GM23338 (cell line): ENCODE results near the gene TCP10L. TPM values are rescaled to one million over a fixed set of nuclear protein-coding genes. Genes with fewer than 3 reads are reported as not detected.

Source experiments
- ATAC-seq: fragments of 200-7000 bp; cut with Tn5 transposase; 3 replicates; pipeline ENCODE4 v1.9.1; 2020
- DNase-seq: peaks from one replicate; pipeline ENCODE4 v3.0.0-alpha.2; 2015; ENCODE audit warnings: low spot score
- H2AFZ ChIP-seq: fragments of 200-600 bp; sonication (generic); 2 replicates; pipeline ENCODE4 v1.8.0; 2016; ENCODE audit warnings: antibody characterized with exemption, mild to moderate bottlenecking, moderate library complexity
- H3F3A ChIP-seq: fragments of 200-600 bp; sonication (generic); replicated peaks from 2 replicates; pipeline ENCODE4 v1.8.0; 2017; ENCODE audit warnings: antibody characterized with exemption, mixed run types, low read depth
- H3K27ac ChIP-seq: fragments of 200-600 bp; sonication (generic); 2 replicates; pipeline ENCODE4 v1.6.1; 2016; ENCODE audit warnings: low read depth
- H3K27me3 ChIP-seq: fragments of 200-600 bp; sonication (generic); 2 replicates; pipeline ENCODE4 v1.8.0; 2016; ENCODE audit warnings: mild to moderate bottlenecking, mixed run types, moderate library complexity; ENCODE audit not compliant: insufficient read depth
- H3K36me3 ChIP-seq: fragments of 200-600 bp; sonication (generic); 2 replicates; pipeline ENCODE4 v1.8.0; 2016; ENCODE audit warnings: mild to moderate bottlenecking; ENCODE audit not compliant: insufficient read depth
- H3K4me1 ChIP-seq: fragments of 200-600 bp; sonication (generic); 2 replicates; pipeline ENCODE4 v1.8.0; 2016; ENCODE audit warnings: mild to moderate bottlenecking, moderate library complexity; ENCODE audit not compliant: insufficient read depth
- H3K4me2 ChIP-seq: fragments of 200-600 bp; sonication (generic); 2 replicates; pipeline ENCODE4 v1.7.1; 2017; ENCODE audit warnings: mixed run types
- H3K4me3 ChIP-seq: fragments of 200-600 bp; sonication (generic); 2 replicates; pipeline ENCODE4 v1.6.1; 2016; ENCODE audit warnings: mixed run types
- H3K79me2 ChIP-seq: fragments of 200-600 bp; sonication (generic); replicated peaks from 2 replicates; pipeline ENCODE4 v1.8.0; 2017; ENCODE audit warnings: mild to moderate bottlenecking; ENCODE audit not compliant: insufficient read depth
- H3K9me2 ChIP-seq: fragments of 200-600 bp; sonication (generic); 2 replicates; pipeline ENCODE4 v1.8.0; 2017; ENCODE audit not compliant: insufficient read depth
- H4K20me1 ChIP-seq: fragments of 200-600 bp; sonication (generic); replicated peaks from 2 replicates; pipeline ENCODE4 v1.8.0; 2017; ENCODE audit warnings: mild to moderate bottlenecking; ENCODE audit not compliant: insufficient read depth
- H3K27ac Mint-ChIP-seq: 2 replicates; pipeline ENCODE4 v1.8.0; 2020; ENCODE audit warnings: inconsistent platforms, mild to moderate bottlenecking, moderate library complexity, mixed read lengths
- H3K27me3 Mint-ChIP-seq: 3 replicates; pipeline ENCODE4 v1.8.0; 2022; ENCODE audit warnings: low read depth, mild to moderate bottlenecking, moderate library complexity, mixed read lengths, inconsistent platforms; ENCODE audit not compliant: insufficient read depth, poor library complexity
- H3K36me3 Mint-ChIP-seq: 3 replicates; pipeline ENCODE4 v1.8.0; 2021; ENCODE audit warnings: low read depth, mild to moderate bottlenecking, inconsistent platforms, moderate library complexity, mixed read lengths
- H3K4me1 Mint-ChIP-seq: 3 replicates; pipeline ENCODE4 v1.8.0; 2020; ENCODE audit warnings: mild to moderate bottlenecking, inconsistent platforms, mixed read lengths
- H3K4me3 Mint-ChIP-seq: 3 replicates; pipeline ENCODE4 v1.8.0; 2021; ENCODE audit warnings: moderate library complexity, mild to moderate bottlenecking, inconsistent platforms, mixed read lengths
- H3K9me3 Mint-ChIP-seq: 3 replicates; pipeline ENCODE4 v1.8.0; 2020; ENCODE audit warnings: moderate library complexity, mild to moderate bottlenecking, inconsistent platforms, mixed read lengths
- ETS1 ChIP-seq: IDR thresholded peaks from 2 replicates; pipeline ENCODE4 v1.6.1; 2016; ENCODE audit warnings: antibody characterized with exemption
- EZH2phosphoT487 ChIP-seq: fragments of 200-600 bp; sonication (generic); IDR thresholded peaks from one replicate; pipeline ENCODE4 v1.8.1; 2018; ENCODE audit warnings: antibody characterized with exemption; ENCODE audit not compliant: unreplicated experiment
- JUNB ChIP-seq: IDR thresholded peaks from one replicate; pipeline ENCODE4 v1.6.1; 2016; ENCODE audit warnings: antibody characterized with exemption; ENCODE audit not compliant: unreplicated experiment
- NANOG ChIP-seq: IDR thresholded peaks from 2 replicates; pipeline ENCODE4 v1.6.1; 2016; ENCODE audit warnings: antibody characterized with exemption, borderline replicate concordance
- POLR2AphosphoS5 ChIP-seq: IDR thresholded peaks from 2 replicates; pipeline ENCODE4 v1.6.1; 2016; ENCODE audit warnings: antibody characterized with exemption, low read depth
- REST ChIP-seq: IDR thresholded peaks from one replicate; pipeline ENCODE4 v1.6.1; 2018; ENCODE audit warnings: antibody characterized with exemption; ENCODE audit not compliant: unreplicated experiment
- STAT1 ChIP-seq: IDR thresholded peaks from one replicate; pipeline ENCODE4 v1.6.1; 2016; ENCODE audit warnings: antibody characterized with exemption; ENCODE audit not compliant: unreplicated experiment
- ZNF114 ChIP-seq: fragments of 250-450 bp; sonication (Bioruptor Pico); IDR thresholded peaks from 2 replicates; pipeline ENCODE4 v1.5.0; 2020; ENCODE audit warnings: mild to moderate bottlenecking, moderate library complexity
- ZNF331 ChIP-seq: fragments of 250-450 bp; sonication (Bioruptor Pico); IDR thresholded peaks from 2 replicates; pipeline ENCODE4 v1.5.0; 2020; ENCODE audit warnings: low read depth, mild to moderate bottlenecking, moderate library complexity
- ZNF462 ChIP-seq: fragments of 250-450 bp; sonication (Bioruptor Pico); IDR thresholded peaks from 2 replicates; pipeline ENCODE4 v1.5.0; 2020; ENCODE audit warnings: mild to moderate bottlenecking, moderate library complexity
- polyA plus RNA-seq: library from polyadenylated mRNA; unstranded; fragments of >200 nt; fragmentation: Nextera tagmentation; extraction: Ambion mirVana; gene quantifications from 2 replicates; pipeline ENCODE4 v1.2.1, GENCODE V29; 2016
- total RNA-seq: library from RNA; depleted of rRNA; stranded (reverse); fragments of >200 nt; shearing (Covaris generic); gene quantifications from 2 replicates; pipeline ENCODE4 v1.2.3, GENCODE V29; 2014

The TCP10L gene
- total and polyA plus RNA-seq, 2 experiments from 2014 or later = 0.10 to 0.65 TPM

GRCh38 chr21:32587651-32588050 lies 2.3 kb upstream of the TCP10L start (continued):
- no peak for TF ChIP-seq REST
- no peak for TF ChIP-seq EZH2phosphoT487
- no peak for TF ChIP-seq JUNB
- TF ChIP-seq NANOG = no peak
- no peak for TF ChIP-seq ZNF331 (CRISPR knock-in tag)
- no peak for TF ChIP-seq POLR2AphosphoS5
- TF ChIP-seq ETS1 = no peak
- no peak for TF ChIP-seq STAT1

- no peaks in the 10 kb centered on the region; the same call in 1 of the 2 replicates for H3K4me1 ChIP-seq
- no peak overlapping the region for H3K4me2 ChIP-seq
- no peaks in the 10 kb centered on the region for H3K9me2 ChIP-seq
- H3K27ac ChIP-seq = no peak overlapping the region
- no peak overlapping the region for H3K4me3 ChIP-seq
- no peak overlapping the region for H3K27ac Mint-ChIP-seq
- H3K9me3 Mint-ChIP-seq = no peaks in the 10 kb centered on the region
- peaks cover 9% of the 10 kb centered on the region for H3K4me1 Mint-ChIP-seq
- no peaks in the 10 kb centered on the region for H3K36me3 Mint-ChIP-seq
- H3K27me3 ChIP-seq = no peaks in the 10 kb centered on the region
- H2AFZ ChIP-seq = no peak overlapping the region
- no peak overlapping the region for H3K4me3 Mint-ChIP-seq
- H3K79me2 ChIP-seq = no peaks in the 10 kb centered on the region
- H3F3A ChIP-seq = no peaks in the 10 kb centered on the region
- DNase-seq (no peak), ATAC-seq (no peak; the same call in 2 of the 3 replicates)
- no peaks in the 10 kb centered on the region for H3K36me3 ChIP-seq
- no peaks in the 10 kb centered on the region for H4K20me1 ChIP-seq
- peaks cover 15% of the 10 kb centered on the region for H3K27me3 Mint-ChIP-seq
- no peak for TF ChIP-seq EZH2phosphoT487
- TF ChIP-seq STAT1 = no peak
Measured at GRCh38 chr21:32587120-32587519, 1.8 kb upstream of the TCP10L start.

- no peak overlapping the region for H3K4me3 Mint-ChIP-seq
- Histone ChIP-seq H3K27me3 (no peaks in the 10 kb centered on the region), H3K4me2 (no peak overlapping the region), H3K27ac (no peak overlapping the region), H3K4me1 (no peaks in the 10 kb centered on the region; the same call in 1 of the 2 replicates), H3K79me2 (no peaks in the 10 kb centered on the region), H2AFZ (no peak overlapping the region), H4K20me1 (no peaks in the 10 kb centered on the region), H3K4me3 (no peak overlapping the region), H3K9me2 (no peaks in the 10 kb centered on the region), H3K36me3 (no peaks in the 10 kb centered on the region), H3F3A (no peaks in the 10 kb centered on the region)
- no peaks in the 10 kb centered on the region for H3K36me3 Mint-ChIP-seq
- ATAC-seq (no peak), DNase-seq (no peak)
- no peaks in the 10 kb centered on the region for H3K9me3 Mint-ChIP-seq
- H3K27ac Mint-ChIP-seq = no peak overlapping the region
- H3K27me3 Mint-ChIP-seq = peaks cover 10% of the 10 kb centered on the region
- peaks cover 9% of the 10 kb centered on the region for H3K4me1 Mint-ChIP-seq
- TF ChIP-seq ZNF331 (CRISPR knock-in tag) (no peak), NANOG (no peak), ZNF462 (CRISPR knock-in tag) (no peak), EZH2phosphoT487 (no peak), ZNF114 (CRISPR knock-in tag) (no peak)
Measured at GRCh38 chr21:32585970-32586369, 647 bp upstream of the TCP10L start.
